Left kidney (tissue), 8 donors: ENCODE measurements around the gene GCSAM. TPM values are rescaled to one million over a fixed set of nuclear protein-coding genes. Genes with fewer than 3 reads are reported as not detected.

Source experiments
- DNase-seq: peaks from one replicate; pipeline ENCODE4 v3.0.0-alpha.2; 2013
- long read RNA-seq, 8 donors: transcript quantifications; one replicate each; lab custom pipeline, GENCODE V29; 2026
- polyA plus RNA-seq: library from polyadenylated mRNA; unstranded; fragments of 120-200 nt; gene quantifications from one replicate; pipeline ENCODE4 v1.2.1, GENCODE V29; 2013; ENCODE audit not compliant: insufficient read length

The GCSAM gene, protein sequence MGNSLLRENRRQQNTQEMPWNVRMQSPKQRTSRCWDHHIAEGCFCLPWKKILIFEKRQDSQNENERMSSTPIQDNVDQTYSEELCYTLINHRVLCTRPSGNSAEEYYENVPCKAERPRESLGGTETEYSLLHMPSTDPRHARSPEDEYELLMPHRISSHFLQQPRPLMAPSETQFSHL
- polyA plus RNA-seq: 3.0 TPM
- long read RNA-seq, donor 1: 0 reads
- long read RNA-seq, donor 2: 0 reads
- long read RNA-seq, donor 3: 0 reads
- long read RNA-seq, donor 4: 0 reads
- long read RNA-seq, donor 5: 0 reads
- long read RNA-seq, donor 6: 0 reads
- long read RNA-seq, donor 7: 0 reads
- long read RNA-seq, donor 8: 0 reads

DNA sequence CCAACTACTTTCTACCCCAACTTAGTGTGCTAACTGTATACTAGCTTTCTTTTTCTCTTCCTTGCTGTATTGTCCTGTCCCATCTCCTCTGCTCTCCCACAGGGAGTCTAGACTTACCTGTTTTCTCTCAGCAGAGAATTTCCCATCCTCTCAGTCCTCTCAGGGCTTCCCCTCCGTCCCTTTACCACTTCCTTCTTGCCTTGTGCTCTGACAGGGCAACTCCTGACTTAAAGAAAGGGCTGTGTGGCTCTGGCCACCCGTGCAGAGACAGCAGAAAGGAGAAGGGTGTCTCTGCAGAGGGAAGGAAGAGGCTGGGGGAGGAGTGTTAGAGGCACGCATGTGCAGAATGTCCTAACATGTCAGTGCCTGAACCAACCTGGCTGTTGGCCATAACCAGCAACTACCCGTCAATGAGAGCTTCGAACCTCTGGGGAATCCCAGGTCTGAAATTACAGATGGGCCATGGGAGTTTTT lies at the start of gene GCSAM:
Gene GCSAM (minus strand): TSS at position 274 of the 474 bp plus-strand sequence. CDS start 128 bp downstream, at position 146.
- DNase-seq: no peak

DNA sequence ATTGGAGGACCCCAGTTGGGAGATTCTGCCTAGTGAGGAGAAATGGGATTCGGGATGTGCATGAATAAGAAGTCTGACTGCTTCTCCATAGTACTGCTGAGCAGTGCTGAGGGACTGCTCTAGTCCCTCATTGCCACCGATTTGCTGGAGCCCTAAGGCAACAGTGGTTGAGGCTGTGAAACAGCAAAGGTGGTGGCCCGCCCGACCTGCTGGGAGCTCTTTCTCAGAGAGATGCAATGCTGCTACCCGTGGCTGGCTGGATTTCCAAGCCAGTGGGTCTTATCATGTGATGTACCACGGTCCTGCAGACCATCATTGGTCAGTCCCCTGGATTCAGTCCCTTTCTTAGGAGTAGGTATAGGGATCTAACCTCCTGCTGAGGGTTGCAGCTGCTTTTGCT lies 42.6 kb upstream of the GCSAM start:
- no peak for DNase-seq

DNA sequence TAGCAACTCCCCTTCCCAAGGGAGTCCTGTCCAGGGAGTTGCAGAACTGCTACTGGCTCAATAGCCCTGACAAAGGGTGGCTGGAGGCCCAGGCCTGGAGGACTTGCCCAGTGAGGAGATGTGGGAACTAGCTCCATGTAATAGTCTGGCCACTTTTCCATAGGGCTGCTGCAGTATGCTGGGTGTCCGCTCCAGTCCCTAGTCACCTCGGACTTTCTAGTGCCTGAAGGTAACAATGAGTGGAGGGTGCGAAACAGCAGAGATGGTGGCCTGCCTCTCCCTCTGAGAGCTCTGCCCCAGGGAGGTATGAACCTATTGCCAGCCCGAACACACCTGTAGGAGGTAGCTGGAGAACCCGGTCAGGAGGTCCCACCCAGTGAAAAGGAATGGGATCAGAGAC lies 42.0 kb upstream of the GCSAM start:
- DNase-seq: no peak

DNA sequence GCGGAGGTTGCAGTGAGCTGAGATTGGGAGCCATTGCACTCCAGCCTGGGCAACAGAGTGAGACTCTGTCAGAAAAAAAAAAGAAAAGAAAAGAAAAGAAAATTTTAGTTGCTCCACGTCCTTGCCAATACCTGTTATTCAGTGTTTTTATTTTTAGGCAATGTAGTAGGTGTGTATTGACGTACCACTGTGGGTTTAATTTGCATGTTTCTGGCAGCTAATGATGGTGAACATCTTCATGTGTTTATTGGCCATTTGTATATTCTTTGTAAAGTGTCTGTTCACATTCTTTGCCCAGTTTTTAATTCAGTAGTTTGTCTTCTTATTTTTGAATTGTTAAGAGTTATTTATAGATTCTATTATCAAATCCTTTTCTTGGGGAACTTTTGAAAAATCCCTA lies 38.1 kb upstream of the GCSAM start:
- DNase-seq: no peak

DNA sequence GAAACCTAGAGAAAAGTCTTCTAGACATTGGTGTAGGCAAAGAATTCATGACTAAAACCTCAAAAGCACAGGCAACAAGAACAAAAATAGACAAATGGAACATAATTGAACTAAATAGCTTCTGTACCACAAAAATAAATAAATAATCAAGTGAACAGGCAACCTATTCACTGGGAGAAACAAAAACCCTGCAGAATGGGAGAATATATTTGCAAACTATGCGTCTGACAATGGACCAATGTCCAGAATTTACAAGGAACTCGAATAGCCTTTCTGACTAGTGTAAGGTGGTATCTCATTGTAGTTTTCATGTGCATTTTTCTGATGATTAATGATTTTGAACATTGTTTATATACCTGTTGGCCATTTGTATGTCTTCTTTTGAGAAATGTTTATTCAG lies 37.0 kb upstream of the GCSAM start:
- DNase-seq: no peak

DNA sequence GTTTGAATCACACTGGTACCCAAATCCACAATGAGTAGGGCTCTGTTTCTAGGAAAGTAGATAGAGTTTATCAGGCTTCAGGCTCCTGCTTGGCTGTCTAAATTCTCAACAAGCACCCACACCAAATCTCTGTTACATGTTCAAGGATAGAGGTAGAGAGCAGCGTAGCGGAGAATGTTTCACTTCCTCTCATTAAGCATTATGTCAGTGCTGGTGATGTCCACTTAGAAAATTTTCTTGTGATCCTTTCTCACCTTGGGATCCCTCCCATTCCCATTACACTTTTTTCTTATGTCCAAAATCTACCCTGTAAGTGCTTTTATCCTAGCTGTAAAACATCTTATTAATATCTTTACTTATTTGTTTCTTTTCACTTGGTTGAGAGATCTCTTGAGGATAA lies 34.7 kb upstream of the GCSAM start:
- no peak for DNase-seq

DNA sequence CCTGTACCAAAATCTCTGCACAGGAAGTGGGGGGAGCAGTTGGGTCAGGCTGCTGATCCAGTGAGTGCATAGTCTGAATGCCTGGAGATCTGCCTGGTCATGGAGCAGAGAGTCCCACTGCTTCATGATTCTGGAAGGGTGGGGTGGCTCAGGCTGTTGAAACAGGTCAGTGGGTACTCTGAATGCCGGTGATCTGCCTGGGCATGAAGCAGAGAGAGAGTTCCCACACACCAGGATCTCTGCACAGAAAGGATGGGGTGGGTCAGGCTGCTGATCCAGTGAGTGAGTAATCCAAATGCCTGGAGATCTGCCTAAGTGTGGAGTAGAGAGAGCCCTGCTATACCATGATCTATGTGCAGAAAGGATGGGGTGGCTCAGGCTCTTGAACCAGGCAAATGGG lies 16.1 kb upstream of the GCSAM start:
- DNase-seq: no peak

DNA sequence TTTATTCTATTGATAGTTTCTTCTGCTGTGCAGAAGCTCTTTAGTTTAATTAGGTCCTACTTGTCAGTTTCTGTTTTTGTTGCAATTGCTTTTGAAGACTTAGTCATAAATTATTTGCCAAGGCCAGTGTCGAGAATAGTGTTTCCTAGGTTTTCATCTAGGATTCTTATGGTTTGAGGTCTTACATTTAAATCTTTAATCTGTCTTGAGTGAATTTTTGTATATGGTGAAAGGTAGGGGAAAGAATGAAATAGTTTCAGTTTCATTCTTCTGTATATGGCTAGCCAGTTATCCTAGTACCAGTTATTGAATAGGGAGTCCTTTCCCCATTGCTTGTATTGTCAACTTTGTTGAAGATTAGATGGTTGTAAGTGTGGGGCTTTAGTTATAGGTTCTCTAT lies 10.6 kb upstream of the GCSAM start:
- no peak for DNase-seq

DNA sequence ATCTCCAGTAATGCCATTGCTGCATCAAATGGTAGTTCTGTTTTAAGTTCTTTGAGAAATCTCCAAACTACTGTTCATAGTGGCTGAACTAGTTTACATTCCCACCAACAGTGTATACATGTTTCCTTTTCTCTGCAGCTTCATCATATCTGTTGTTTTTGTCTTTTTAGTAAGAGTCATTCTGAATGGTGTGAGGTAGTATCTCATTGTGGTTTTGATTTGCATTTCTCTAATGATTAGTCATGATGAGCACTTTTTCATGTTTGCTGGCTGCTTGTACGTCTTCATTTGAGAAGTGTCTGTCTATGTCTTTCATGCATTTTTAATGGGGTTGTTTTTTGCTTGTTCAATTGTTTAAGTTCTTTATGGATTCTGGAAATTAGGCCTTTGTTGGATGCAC lies 10.2 kb upstream of the GCSAM start:
- no peak for DNase-seq

DNA sequence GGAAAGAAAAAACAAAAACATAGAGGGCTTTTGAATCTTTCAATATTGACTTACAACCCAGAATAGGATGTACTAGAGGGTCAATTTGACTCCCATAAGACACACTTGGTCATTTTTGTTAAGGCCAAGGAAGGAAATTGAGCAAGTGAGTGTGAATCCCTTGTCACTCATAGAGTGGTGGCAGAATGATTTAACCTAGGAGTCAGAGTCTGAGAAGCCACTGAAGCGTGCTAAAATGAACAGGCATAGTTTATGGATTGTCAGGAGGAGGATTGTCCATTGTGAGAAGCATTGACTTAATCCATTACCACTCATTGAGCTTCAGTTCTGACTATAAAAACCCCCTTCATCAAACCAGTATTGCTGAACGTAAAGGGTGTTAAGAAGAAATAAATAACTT lies 8.2 kb upstream of the GCSAM start:
- DNase-seq: no peak

DNA sequence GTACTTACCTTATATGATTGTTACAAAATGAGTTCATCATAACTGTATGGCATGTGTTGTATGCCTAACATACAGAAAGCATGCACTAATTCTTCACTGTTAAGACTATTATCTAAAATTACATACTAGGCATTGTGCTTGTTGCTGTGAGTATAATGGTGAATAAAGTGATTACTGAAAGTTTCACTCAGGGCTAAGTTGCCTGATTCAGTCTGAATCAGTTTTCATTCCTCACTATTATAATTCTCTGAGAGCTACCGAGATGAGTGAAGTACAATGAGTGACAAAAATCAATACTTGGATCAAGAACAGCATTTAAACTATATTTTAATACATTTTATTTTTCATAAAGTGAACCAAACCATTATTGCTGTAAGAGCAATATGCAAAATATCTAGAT lies 7.5 kb upstream of the GCSAM start:
- DNase-seq: no peak

DNA sequence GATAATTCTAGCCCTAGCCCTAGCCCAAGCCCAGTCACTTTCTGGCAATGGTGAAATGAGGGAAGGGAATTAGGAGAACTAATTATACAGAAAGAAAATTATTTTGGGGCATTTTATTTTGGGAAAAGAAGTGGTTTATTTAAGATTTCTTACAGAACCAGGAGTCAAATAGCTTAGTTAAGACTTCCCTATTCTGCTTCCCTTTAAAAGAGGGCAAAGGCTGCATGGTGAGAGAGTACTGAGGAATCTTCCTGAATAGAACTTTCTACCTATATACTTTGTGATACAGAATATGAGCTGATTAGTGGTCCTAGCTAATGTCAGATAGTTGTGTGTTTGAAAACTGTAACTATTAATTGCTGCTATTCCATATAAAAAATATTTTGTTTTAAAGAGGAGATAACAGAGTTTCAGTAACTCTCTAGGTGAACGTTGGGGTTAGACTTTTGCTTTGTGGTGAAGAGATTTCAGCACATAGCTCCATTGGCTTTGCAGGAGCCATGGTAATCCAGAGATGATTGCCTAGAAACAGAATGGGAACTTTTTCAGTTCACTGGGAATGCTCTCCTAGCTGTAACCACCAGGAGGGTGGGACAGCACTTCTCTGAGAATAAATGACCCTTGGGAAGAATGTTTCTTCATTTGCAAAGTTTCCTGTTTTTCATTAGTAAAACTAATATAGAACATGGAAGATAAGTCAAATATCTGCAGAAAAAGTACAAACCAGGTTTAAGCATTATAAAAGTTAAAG lies 5.3 kb upstream of the GCSAM start:
- DNase-seq: no peak

DNA sequence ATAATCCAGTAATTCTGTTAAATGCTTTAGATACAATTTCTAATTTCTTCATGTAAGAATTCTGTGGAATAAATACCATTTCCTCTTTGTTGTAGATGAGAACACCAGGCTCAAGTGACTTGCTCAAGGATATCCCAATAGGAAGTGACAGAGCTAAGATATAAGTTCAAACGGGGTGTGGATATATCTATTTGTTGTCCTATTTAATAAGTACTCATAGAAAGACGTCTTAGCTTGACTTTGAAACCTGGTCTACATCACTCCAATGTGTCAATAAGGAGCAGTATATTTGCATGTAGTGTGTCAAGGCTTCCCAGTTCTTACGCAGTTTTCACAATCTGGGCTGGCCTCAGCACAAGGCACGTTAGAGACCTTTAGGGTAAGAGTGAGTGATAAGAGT lies 4.7 kb upstream of the GCSAM start:
- DNase-seq: no peak

DNA sequence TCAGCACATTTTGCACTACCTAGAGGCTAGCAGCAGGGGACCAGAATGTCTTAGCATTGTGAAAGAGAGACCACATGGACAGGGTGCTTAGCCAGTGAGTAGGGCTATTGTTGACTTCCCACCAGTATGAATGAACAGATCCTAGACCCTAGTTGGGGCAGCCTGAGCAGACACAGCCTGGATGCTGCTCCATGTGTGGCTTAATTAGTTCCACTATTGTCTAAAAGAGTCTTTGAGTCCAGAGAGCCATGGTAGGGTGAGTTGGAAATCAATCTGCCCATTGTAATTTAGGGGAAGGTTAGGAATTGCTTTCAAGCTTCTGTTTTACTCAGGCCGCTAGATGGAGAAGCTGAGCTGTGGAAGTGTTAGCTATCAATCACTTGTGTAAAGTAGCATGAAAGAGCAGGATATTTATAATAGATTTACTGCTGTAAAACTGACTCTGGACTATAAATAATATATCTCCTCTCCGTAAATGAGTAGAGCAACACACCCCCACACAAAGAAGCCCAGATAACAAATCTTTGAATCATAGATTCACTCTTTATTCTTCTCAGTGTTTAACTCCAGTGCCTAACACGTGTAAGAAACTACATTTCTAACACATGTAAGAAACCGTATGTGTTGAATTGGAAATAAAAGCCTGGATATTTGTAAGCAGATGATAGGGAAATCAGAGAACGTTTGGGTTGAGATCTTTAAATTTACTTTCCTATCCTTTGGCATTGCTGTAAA lies 4.1 kb upstream of the GCSAM start:
- peak; percentile 68 for DNase-seq

DNA sequence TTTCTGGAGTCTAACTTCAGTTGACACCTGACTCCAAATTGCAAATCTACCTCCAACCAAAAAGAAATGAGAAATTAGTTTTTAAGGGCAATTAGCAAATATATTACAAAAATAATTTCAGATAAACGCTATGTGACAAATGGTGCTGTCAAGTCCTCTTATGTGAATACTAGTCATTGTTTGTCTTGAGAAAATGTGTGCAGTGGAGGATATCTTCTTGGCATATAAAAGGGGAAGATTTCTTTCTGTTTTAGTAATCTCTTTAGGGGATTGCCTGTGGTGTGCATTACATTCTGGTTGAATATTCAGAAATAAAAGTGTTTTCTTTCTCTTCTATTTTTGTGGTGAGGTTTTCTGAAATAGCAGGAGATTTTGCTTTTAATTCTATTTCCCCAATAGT lies 3.0 kb upstream of the GCSAM start:
- DNase-seq: no peak

DNA sequence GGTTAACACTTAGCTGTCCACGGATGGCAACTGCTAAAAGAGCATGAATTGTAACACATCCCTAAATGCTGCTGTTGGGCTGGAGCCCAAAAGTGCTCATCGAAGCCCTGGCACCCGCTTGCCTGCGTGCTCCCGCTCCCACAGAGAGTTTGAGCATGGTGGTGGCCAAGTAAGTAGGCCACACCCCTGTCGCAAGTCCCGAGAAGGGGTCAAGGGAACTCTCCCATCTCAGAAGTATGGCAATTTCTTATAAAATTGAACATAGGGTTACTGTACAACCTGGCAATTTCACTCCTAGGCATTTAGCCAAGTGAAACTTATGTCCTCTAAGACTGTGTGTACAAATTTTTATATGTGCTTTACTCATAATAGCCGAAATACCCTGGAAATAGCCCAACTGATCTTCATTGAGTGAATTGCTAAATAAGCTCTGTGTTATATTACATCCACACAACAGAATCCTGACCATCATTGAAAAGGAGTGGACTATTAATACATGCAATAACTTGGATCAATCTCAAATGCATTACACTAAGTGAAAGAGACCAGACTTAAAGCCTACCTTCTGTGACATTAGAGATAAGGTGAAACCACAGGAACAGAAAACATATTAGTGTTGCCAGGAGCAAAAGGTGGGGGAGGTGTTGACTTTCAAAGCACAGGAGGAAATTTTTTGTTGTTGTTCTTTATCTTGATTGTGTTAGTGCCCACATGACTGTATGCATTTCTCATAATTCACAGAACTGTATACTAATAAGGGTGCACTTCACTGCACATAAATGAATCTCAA lies 1.5 kb upstream of the GCSAM start:
- no peak for DNase-seq

DNA sequence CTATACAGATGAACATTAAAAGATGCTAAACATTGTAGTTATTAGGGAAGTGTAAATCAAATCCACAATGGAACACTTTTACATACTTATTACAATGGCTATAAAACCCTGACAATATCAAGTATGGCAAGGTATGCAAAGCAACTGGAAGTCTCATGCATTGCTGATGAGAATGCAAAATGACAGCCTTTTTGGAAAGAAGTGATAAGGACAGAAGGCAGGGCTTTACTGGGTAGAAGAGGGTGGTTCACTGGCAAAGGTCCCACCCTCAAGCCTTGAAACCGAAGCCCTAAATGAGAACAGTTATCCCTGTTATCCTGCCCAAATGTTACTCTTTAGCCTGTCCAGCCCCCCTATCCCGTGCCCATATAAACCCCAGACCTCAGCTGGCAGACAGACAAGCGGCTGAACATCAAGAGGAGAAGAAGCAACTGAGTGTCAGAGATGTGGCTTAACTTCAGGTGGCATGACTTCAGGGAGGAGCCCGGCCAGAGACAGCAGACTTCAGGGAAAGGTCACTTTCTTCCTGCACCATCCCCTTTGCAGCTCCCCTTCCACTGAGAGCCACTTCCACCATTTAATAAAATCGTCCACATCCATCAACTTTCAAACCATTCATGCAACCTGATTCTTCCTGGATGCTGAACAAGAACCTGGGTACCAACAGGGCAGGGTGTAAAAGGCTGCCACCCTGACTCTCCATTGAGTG lies 732 bp upstream of the GCSAM start:
- DNase-seq: no peak

DNA sequence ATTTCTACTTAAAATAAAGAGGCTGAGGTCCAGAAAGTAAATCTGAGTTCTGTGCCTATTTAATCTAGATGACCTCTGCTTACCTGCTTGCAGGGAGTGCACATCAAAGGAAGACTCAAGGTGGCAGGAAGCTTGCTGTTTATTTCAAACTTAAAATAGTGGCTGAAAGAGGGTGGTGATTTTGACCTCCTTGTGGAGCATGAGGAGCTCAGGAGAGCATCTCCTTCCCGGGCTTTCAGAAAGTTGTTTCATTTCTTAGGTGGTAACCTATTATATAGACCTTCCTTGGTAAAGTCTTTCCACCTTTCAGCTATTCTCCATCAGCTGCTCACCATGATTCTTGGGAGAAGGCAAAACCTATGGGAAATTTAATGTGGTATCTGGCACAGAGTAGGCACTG lies 494 bp downstream of the GCSAM start:
- DNase-seq: no peak

DNA sequence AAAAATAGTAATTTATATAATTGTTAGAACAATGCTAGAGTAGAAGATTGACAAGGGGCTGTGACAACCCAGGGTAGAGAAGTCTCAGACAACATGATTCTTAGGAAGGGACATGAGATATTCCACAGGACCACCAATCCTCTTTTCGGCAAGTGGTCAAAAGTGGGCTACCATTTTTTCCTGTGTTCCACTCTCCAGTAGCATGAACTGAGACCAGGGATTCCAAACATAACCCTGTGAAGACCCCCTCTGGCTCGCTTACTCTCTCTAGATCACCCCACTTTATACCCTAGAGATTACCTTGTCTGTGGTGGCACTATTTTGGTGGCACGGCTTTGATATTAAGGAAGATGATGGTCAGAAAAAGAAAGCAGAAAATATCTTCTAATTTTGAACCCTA lies 960 bp downstream of the GCSAM start:
- DNase-seq: no peak

DNA sequence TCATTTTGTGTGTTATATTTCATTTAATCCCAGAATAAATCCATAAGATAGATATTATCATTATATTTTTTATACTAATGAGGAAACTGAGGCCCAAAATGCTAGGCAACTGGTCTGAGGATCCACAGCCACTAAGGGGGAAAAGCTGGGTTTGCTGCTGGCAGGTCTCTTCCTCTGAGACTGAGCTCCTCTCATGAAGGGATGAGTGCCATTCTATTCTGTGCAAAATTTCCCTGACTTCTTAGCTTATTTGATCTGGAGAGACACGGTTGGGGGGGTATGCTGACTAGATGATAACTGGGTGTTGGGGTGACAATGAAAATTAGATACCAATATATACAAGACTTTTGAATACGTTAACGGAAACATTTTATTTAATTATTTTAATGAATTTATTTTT lies 1.9 kb downstream of the GCSAM start:
- DNase-seq: no peak

DNA sequence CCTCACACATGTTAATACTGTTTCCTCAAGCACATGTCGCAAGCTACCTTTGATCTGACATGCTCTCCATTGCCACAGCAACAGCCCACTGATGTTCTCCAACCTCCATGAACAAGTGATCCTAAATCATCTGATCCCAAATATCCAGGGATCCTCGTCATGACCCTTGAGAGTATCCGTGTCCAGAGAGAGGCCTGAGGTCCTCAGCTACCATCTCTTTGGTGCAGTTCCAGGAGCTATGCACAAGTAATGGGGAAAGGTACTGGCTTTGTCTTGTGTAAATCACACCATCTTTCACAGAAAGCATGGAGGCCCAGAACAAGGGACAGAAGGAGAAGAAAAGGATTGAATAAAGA lies 2.4 kb downstream of the GCSAM start:
- no peak for DNase-seq
